Osteocyte (in vitro differentiated cells): ENCODE data around the gene RANBP3. TPM values are rescaled to one million over a fixed set of nuclear protein-coding genes. Genes with fewer than 3 reads are reported as not detected.

Experiments used
- DNase-seq: peaks from one replicate; pipeline ENCODE4 v3.0.0; 2021; ENCODE audit warnings: mixed read lengths; ENCODE audit not compliant: unreplicated experiment; ENCODE audit errors: extremely low spot score
- H3K27ac Mint-ChIP-seq: one replicate; pipeline ENCODE4 v1.8.0; 2021; ENCODE audit warnings: mild to moderate bottlenecking, mixed read lengths; ENCODE audit not compliant: unreplicated experiment
- H3K27me3 Mint-ChIP-seq: one replicate; pipeline ENCODE4 v1.8.0; 2021; ENCODE audit warnings: mixed read lengths; ENCODE audit not compliant: unreplicated experiment
- H3K36me3 Mint-ChIP-seq: one replicate; pipeline ENCODE4 v1.8.0; 2021; ENCODE audit warnings: mixed read lengths; ENCODE audit not compliant: unreplicated experiment
- H3K4me1 Mint-ChIP-seq: one replicate; pipeline ENCODE4 v1.8.0; 2021; ENCODE audit warnings: mixed read lengths; ENCODE audit not compliant: unreplicated experiment
- H3K4me3 Mint-ChIP-seq: one replicate; pipeline ENCODE4 v1.8.0; 2021; ENCODE audit warnings: mild to moderate bottlenecking, moderate library complexity, mixed read lengths; ENCODE audit not compliant: unreplicated experiment
- H3K9me3 Mint-ChIP-seq: one replicate; pipeline ENCODE4 v1.8.0; 2021; ENCODE audit warnings: mixed read lengths; ENCODE audit not compliant: unreplicated experiment
- total RNA-seq: library from RNA; stranded (reverse); gene quantifications from 2 replicates; pipeline ENCODE4 v1.2.1, GENCODE V29; 2021
- TF ChIP-seq, protein P1 (sequence below): fragments of 200-600 bp; sonication (generic); IDR thresholded peaks from 2 replicates; pipeline ENCODE4 v1.5.0; 2021; ENCODE audit warnings: antibody characterized with exemption, mild to moderate bottlenecking, moderate library complexity

RANBP3 gene
- total RNA-seq, 1 donor from 2014 or later, result 74.9 TPM

DNA sequence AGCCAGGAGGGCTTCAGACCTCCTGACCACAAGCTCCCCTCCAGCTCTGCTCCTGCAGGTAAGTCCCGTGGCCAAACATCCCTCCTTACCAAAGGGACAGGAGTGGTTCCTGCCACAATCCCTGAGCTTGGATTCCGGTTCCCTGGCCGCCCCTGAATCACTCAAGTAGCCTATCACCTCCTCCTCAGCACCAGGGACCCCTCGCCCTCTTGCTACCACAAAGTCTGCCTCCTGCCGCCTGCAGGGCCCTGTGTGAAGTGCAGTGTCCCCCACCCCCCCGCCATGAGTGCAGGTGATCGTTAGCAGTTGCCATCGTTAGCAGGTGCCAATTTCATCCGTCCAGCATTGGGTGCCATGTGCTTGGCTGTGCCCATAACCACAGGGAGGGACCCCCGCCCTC lies 40.8 kb upstream of the RANBP3 start:
- Mint-ChIP-seq H3K36me3 (no peaks in the 10 kb centered on the region), H3K27ac (no peak overlapping the region), H3K27me3 (no peaks in the 10 kb centered on the region), H3K4me1 (peaks cover 24% of the 10 kb centered on the region), H3K9me3 (no peaks in the 10 kb centered on the region), H3K4me3 (no peak overlapping the region)
- TF ChIP-seq, protein P1, sequence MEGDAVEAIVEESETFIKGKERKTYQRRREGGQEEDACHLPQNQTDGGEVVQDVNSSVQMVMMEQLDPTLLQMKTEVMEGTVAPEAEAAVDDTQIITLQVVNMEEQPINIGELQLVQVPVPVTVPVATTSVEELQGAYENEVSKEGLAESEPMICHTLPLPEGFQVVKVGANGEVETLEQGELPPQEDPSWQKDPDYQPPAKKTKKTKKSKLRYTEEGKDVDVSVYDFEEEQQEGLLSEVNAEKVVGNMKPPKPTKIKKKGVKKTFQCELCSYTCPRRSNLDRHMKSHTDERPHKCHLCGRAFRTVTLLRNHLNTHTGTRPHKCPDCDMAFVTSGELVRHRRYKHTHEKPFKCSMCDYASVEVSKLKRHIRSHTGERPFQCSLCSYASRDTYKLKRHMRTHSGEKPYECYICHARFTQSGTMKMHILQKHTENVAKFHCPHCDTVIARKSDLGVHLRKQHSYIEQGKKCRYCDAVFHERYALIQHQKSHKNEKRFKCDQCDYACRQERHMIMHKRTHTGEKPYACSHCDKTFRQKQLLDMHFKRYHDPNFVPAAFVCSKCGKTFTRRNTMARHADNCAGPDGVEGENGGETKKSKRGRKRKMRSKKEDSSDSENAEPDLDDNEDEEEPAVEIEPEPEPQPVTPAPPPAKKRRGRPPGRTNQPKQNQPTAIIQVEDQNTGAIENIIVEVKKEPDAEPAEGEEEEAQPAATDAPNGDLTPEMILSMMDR, result peak; percentile 15
- no peak for DNase-seq

DNA sequence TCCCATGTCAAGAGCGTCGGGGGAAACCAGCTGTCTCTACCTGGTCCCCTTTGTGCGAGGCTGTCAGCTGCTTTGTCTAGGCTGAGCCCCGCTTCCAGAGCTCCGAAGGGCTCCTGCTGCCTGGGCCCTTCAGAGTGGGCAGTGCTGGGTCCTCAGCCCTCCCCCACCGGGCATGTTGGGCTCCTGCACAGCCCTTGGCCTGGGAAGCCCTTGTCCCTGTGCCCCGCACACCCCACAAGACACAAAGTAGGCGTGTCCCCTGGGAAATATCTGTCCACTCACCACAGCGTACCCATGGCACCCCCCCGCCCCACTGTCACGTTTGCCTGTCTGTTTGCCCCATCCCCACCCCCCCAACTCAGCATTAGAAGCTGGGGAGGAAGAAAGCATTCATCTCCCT lies 39.6 kb upstream of the RANBP3 start:
- TF ChIP-seq, protein P1, result no peak
- DNase-seq, result no peak
- Mint-ChIP-seq H3K27ac (no peak overlapping the region), H3K4me1 (peaks cover 16% of the 10 kb centered on the region), H3K9me3 (no peaks in the 10 kb centered on the region), H3K27me3 (no peaks in the 10 kb centered on the region), H3K36me3 (no peaks in the 10 kb centered on the region), H3K4me3 (no peak overlapping the region)

DNA sequence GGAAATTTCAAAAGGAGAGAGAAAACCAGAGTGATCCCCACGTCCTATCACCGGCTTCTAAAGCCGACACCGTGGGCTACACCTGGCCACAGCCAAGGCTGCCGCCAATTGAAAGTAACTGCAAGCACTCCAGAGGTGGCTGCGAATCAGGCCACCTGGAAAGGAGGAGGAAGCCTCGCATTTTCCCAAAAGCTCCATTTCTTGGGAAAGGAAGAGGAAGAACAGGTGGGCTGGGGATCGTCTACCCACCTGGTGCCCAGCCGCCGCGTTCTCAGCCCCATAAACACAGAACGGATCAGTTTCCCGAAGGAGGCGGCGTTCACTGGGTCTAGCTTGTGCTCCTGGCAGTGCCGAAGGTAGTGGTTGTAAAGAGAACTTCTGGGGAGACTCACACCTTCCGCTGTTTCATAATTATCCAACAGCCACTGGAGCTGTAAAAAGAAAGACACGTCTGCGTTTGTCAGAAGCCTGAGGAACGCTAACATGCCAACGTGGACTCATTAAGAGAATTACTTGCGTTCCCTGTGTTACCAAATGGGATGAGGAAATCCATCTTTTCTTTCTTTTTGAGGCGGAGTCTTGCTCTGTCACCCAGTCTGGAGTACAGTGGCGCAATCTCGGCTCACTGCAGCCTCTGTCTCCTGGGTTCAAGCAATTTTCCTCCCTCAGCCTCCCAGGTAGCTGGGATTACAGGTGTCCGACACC lies 38.1 kb upstream of the RANBP3 start:
- Mint-ChIP-seq H3K36me3 (no peaks in the 10 kb centered on the region), H3K27me3 (no peaks in the 10 kb centered on the region), H3K9me3 (no peaks in the 10 kb centered on the region), H3K4me3 (no peak overlapping the region), H3K27ac (no peak overlapping the region), H3K4me1 (peaks cover 5% of the 10 kb centered on the region)
- TF ChIP-seq, protein P1, result no peak
- no peak for DNase-seq

DNA sequence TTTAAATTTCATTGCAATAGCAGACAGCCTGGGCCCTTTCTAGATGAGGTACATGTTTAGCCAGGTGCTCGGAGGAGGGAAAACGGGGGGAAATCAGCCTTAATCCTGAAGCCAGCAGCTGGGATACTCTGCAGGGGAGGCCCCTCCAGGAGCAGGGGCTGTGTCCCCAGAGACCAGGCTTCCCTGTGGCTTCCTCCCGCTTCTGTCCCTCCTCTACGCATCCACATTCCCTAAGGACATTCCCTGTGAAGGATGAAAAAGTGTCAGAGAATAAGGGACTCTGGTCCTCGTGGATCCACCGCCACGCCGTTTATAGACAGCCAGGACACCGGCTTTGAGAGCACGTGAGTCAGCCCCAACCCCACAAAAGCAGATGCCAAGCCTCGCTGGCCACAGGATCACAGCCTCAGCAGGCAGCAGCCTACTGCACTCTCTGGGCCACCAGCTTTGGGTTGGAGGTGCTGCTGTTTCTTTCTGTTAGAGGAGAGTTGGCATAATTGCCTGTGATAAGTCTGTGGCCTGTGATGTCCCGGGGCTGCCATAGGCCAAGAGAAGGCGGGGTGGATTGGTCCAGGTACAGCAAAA lies 36.7 kb upstream of the RANBP3 start:
- Mint-ChIP-seq H3K9me3 (no peaks in the 10 kb centered on the region), H3K27ac (no peak overlapping the region), H3K4me3 (no peak overlapping the region), H3K36me3 (no peaks in the 10 kb centered on the region), H3K4me1 (peaks cover 5% of the 10 kb centered on the region), H3K27me3 (no peaks in the 10 kb centered on the region)
- TF ChIP-seq, protein P1, result no peak
- no peak for DNase-seq

DNA sequence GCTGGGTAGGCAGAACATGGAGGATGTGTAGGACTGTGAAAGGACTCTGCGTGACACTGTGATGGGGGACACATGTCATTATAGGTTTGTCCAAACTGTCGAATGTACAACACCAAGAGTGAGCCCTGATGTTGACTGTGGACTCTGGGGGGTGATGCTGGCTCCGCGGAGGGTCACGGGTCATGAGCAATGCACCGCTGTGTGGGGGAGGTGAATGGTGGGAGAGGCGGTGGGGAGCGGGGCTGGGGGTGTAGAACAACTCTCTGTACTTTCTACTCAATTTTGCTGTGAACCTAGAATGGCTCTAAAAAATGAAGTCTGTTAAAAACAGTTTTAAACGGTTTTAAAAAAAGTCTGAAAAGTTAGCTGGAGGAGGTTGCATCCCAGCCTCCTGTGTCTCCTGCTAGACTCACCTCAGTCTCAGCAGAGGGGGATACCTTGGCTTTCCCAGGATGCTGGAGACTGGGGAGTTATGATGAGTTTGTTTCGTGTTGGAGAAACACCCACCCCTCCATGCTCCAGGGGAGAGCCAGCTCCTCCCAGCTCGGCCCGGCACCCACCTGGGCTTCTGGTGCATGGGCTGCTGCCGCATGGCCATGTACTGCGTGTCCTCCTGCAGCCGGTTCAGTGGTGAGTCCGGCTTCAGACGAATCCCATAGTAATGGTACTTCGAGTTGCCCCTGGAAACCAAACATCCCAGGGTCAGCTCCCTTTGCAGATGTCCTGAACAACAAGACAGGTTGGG lies 34.7 kb upstream of the RANBP3 start:
- Mint-ChIP-seq H3K9me3 (no peaks in the 10 kb centered on the region), H3K4me3 (no peak overlapping the region), H3K27me3 (no peaks in the 10 kb centered on the region), H3K4me1 (peaks cover 5% of the 10 kb centered on the region), H3K27ac (no peak overlapping the region), H3K36me3 (no peaks in the 10 kb centered on the region)
- no peak for DNase-seq
- TF ChIP-seq, protein P1, result no peak
